HG03571 (cell line): ENCODE measurements around the gene MCHR2.
"Not testable (repeated sequence)": the region's sequence is repeated elsewhere in the genome, so short reads cannot be mapped to it uniquely, and the experiment has no call there.

Source experiments
- ATAC-seq: cut with Tn5 transposase; IDR thresholded peaks from one replicate; pipeline ENCODE4 v1.9.1; 2021; ENCODE audit not compliant: unreplicated experiment

MCHR2 gene, protein sequence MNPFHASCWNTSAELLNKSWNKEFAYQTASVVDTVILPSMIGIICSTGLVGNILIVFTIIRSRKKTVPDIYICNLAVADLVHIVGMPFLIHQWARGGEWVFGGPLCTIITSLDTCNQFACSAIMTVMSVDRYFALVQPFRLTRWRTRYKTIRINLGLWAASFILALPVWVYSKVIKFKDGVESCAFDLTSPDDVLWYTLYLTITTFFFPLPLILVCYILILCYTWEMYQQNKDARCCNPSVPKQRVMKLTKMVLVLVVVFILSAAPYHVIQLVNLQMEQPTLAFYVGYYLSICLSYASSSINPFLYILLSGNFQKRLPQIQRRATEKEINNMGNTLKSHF

GRCh38 chr6:99993533-99994251 is at the start of gene MCHR2:
MCHR2 (minus strand) TSS chr6:99994223; CDS start chr6:99956147, 38,076 bp downstream.
- ATAC-seq = no peak

- ATAC-seq = not testable (repeated sequence)
These were observed 44.5 kb upstream of the MCHR2 start for GRCh38 chr6:100038546-100038945.

DNA sequence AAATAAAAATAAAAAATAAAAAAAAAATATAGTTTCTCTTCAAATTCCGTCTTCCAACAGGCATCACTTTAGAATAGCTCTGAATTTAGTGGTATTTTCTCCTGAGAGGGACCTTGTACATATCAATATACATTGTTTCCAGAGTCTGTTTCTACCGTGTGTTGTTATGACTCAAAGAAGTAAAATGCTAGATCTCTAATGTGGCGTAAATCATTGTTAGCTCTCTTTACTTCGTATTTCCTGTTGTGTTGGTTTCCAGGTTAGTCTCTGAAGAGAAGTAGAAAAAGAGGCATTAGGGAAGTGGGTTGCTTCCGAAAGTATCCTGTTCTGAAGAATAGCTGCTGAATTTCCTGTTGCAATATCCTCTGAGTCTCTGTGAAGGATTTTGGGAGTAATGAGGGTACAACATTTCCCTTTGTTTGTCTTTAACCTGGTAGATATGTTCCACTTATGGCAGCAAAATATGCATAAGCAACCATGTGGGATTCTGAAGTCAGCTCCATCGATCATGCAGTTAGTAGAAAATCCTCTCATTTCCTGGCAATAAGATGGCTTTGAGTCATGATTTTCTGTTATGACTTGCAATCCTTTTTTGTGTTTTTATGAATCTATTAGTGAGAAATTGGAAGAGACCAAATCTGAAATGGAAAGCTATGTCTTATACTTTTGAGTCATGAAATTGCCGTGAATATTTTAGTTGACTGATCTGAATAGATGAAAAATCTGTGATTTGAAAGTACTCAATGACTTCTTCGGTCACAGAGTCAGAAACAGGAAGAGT is 42.0 kb upstream of the MCHR2 start:
- peak; percentile 90 for ATAC-seq

DNA sequence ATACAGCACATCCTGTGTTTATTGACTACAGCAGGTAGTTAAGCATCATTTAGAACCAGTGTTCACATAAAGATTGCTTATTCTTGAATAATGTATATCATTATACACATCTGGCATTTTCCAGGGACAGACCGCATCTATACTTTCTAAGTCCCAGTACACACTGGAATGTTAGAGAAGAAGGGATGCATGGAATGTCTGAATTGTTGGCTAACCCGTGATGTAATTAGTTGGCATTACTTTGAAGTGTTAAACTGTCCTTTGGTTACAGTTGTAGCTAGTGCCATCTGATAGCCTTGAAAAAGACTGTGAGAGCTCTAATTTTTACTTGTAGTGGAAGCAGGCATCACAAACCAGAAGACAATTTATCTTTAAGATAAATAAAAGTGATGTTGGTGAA is 29.8 kb upstream of the MCHR2 start:
- ATAC-seq = no peak

DNA sequence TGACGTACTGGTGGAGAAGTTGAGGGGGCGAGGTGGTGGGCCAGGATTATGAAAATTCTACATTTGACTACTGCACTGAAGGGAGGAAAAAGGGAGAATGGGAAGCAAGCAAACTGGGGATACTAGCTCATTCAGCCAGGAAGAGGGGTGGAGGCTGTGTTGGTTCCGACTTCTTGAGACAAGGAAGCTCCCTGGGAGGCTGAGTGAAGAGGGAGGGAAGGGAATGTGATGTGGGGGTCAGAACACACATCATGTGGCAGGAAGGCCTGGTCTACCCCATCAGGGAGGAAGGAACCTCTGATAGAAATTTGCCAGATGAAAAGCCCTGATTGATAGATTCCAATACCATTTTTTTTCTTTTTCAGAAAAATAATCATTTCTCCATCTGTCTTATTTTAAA is 28.8 kb upstream of the MCHR2 start:
- ATAC-seq = no peak

GRCh38 chr6:100008857-100009256 is 14.8 kb upstream of the MCHR2 start:
- no peak for ATAC-seq

DNA sequence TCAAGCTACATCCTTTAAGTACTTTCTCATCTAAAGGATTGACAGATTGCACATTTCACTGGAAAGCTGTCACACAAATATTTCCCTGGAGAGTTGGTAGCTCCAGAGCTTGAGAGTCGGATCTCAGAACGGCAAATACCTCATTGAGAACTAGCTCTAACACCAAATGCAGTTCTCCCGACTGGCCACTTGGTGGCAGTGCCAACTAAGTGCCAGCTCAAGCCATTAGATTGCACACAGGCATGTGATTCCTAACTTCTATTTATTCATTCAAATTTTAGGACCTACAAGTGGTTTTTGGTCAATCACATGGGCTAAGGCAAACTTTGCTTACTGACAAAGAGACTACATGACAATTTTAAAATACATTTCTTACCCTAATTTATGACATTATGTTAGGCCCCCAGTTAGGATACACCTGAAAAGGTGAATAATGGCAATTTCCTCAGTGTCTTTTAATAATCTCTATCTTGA is 7.9 kb upstream of the MCHR2 start:
- ATAC-seq = peak; percentile 92

DNA sequence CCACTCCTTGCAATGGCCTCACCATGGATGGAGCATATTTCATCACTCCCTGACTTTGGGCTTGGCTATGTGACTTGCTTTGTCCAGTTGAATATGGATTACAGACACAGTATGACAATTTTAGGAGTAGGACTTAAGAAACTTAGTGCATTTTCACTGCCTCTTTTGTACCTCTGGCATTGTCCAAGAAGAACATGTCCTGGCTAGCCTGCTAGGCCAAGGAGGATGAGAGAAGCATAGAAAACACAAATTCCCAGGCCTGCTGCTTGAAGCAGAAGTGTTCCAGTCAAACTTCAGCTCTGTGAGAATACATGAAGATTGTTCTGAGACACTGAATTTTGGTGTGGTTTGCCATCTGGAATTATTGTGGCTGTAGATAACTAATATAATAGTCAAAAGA is 3.1 kb upstream of the MCHR2 start:
- no peak for ATAC-seq

GRCh38 chr6:99995916-99996315 is 1.9 kb upstream of the MCHR2 start:
- ATAC-seq = no peak

DNA sequence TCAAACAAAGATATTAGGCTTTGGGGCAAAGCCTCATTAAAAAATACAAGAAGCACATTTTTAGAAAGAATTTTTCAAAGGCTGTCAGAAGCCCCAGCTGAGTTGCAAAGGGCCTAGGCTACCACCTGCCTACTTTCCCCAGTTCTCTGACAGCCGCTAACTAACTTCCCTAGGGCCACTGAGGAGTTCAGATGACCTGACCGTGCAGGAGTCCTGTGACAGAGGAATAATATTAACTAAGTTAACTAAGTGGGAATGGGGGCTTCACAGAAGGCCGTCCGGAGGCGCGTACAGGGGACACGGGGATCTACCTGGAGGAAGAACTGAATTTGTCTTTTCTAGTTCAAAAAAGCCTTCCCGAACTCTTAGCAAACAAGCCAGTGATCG is 884 bp downstream of the MCHR2 start:
- ATAC-seq = no peak

GRCh38 chr6:99991955-99992354 is 2.1 kb downstream of the MCHR2 start:
- ATAC-seq = no peak

GRCh38 chr6:99980741-99981140 is 13.3 kb downstream of the MCHR2 start:
- no peak for ATAC-seq

DNA sequence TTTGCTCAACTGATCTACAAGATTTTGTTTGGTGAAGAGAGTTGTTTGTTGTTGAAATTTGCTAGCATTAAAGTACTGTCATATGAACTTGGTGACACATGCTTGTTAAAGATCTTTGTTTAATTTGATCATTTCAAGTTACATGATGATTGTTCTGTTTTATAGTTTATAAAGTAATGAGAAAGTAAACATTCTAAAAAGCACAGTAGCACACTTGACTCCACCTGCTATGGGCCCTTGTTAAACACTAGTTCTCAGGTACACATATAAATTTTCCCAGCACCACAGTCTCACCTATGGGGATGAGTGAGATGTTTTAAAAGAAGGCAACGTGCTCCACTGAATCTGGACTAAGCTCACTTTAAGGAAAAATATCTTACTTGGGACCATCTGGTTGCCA is 14.1 kb downstream of the MCHR2 start:
- ATAC-seq = no peak

DNA sequence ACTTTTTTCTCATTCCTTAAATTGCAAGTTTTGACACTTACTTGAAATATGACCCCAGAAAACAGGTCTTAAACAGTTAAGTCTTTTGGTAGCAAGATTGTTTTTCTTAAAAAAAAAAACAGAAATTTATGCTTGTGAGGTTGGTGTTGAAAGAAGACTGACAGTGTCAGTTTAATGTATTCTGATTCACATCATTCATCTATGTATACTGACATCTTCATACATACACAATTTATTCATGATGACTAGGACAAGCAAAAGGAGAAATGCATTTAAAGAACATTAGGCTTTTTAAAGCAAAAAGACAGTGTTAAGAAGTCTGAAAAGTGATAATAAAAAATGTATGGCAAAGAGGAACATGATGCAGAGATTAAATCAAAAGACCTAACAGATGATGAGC is 27.0 kb downstream of the MCHR2 start:
- ATAC-seq = no peak

DNA sequence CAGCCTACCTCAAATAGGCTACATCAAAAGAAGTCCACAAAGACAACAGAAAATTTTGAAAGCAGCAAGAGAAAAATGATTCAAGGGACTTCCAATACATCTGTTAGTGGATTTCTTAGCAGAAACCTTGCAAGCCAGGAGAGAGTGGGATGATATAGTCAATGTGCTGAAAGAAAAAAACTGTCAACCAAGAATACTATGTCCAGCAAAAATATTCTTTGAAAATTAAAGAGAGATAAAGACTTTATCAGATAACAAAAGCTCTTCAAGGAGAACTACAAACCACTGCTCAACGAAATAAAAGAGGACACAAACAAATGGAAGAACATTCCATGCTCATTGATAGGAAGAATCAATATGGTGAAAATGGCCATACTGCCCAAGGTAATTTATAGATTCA is 34.0 kb downstream of the MCHR2 start:
- no peak for ATAC-seq

DNA sequence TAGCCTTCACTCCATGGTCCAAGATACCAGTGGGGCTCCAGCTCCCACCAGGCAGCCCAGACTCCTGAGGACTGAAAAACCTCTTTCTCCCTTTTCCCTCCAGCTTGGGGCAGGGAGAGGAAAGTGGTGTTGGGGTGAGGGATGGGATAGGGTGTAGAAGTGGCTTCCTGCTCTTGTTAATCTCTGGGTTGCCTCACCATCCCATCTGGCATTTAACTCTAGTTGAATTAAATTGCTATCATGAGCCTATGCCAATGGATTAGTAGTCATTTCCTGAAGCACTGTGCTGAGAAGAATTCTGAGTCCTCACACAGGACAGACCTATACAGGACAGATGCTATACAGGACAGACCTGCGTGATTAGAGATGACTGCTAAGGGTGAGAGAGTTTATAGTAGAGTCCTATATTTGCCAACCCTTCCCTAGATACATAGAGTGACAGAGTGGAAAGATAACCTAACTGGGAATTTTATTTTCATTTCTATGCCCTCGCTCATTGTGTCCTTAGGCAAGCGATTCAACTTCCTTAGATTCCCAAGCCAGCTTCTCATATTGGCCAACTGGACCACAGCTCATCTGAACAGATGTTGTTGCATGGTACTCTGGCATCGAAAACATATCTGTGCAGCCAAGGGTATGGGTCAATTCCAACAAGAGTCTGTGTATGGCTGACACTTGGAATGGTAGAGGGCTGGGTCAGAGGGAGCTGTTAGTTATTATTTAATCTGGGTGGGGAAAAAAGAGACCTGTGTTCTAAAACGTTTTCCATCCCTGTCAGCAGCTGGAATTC is 42.8 kb downstream of the MCHR2 start:
- no peak for ATAC-seq

DNA sequence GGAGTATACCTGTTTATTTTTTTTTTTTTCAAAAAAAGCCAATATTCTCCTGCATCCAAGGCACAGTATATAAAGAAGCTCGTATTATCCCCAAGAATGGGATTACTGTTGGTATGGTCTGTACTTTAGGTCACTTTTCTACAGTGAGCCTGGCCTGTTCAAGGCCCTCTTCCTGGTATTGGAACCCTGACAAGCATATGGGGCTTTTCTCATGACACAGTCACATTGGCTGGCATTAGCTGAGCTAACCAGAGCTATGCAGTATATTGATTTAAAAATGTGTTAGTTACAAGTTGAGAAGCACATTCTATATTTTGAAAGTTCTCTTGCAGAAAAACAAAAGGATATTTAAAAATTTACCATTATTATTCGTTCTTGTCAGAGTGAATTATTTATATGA is 48.0 kb downstream of the MCHR2 start:
- no peak for ATAC-seq

DNA sequence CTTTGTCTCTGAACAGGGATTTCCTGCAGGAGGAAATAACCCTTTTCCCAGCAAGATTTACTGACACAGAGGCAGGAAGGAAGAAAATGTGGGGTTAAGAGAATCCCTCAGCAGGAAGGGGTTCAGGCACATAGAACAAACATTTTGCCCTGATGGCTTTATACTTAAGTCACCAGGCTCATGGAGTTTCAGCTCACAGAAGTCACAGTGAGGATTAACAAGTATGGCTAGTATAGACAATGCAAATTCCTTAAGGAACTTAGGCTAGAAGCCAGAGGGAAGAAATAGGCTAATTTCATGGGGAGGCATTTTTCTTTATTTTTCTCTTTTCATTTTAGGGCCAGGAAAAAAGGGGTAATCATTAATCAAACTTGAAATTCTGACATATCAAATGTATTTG is 50.2 kb downstream of the MCHR2 start:
- ATAC-seq = no peak

GRCh38 chr6:99940582-99940981 is 53.4 kb downstream of the MCHR2 start:
- ATAC-seq = no peak

DNA sequence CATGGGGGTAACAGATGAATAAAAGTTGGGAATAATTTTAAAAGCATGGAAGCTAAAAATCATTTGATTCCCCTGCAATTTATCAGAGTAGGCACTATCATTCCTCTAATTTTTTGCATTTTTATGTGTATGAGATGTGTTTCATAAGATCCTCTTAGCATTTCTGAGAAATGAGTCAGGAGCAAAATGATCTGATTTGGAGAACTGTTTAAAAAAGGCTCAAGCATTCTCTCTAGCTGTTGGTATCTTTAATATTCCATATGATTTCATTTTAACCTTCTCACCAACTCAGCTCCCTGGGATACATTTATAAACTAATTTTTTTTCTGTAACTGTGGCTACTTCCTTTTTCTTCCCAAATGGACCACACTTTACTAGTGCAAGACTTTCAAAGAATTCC is 60.9 kb downstream of the MCHR2 start:
- ATAC-seq = no peak

GRCh38 chr6:99912657-99913056 is 81.4 kb downstream of the MCHR2 start:
- no peak for ATAC-seq
